ENCODE data around the gene SMARCA1. TPM values are rescaled to one million over a fixed set of nuclear protein-coding genes. Genes with fewer than 3 reads are reported as not detected.

Gene SMARCA1
- total and polyA plus RNA-seq, 2 experiments from 2014 or later = 30.1 to 51.8 TPM

DNA sequence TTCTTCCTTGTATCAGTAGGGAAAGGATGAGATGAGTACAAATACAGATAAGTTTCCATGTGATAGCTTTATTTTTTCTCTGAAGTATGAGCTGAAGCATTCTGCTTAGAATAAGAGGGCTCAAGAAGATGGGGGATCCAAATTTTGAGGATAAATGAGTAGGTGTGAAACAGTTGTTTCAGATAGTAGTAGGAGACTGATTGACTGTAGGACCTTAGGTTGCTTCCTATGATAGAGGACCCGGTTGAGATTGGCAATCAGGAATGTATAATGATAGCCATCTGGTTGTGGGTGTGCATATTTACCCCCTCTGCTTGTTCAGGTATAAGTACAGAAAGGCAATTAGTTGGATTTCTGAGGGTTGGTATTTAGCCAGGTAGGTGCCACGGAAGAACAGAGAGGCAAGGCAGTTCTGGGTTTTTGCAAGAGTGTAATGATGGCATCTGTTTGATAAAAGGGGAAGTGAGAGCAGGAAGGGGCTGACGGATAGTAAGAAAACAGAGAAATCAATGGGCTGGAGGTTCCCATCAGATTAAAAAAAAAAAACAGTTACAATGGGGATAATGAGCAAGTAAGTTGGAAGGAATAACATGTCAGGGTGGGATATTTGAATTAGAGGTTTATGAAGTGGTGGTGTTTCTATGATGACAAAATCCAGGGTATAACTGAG, 30.5 kb upstream of the SMARCA1 start:
- H3K36me3 Mint-ChIP-seq (ENCODE audit: low read depth) = peaks cover 23% of the 10 kb centered on the region
- no peaks in the 10 kb centered on the region for H3F3A ChIP-seq (replicated peaks; ENCODE audit: low read depth)
- no peaks in the 10 kb centered on the region for H3K27me3 Mint-ChIP-seq (ENCODE audit: insufficient read depth, low read depth, poor library complexity)
- ATAC-seq (no peak), DNase-seq (ENCODE audit: low spot score) (no peak)
- H3K9me2 ChIP-seq (ENCODE audit: insufficient read depth) = no peaks in the 10 kb centered on the region
- H2AFZ ChIP-seq = no peak overlapping the region
- H3K4me3 Mint-ChIP-seq = no peak overlapping the region
- no peaks in the 10 kb centered on the region for H4K20me1 ChIP-seq (replicated peaks; ENCODE audit: insufficient read depth)
- H3K4me1 Mint-ChIP-seq = no peaks in the 10 kb centered on the region
- no peak overlapping the region for H3K27ac Mint-ChIP-seq
- H3K79me2 ChIP-seq (replicated peaks; ENCODE audit: insufficient read depth) = no peaks in the 10 kb centered on the region
- no peaks in the 10 kb centered on the region; the same call in 1 of the 2 replicates for H3K36me3 ChIP-seq (ENCODE audit: insufficient read depth)
- no peaks in the 10 kb centered on the region for H3K4me1 ChIP-seq (ENCODE audit: insufficient read depth)
- H3K27ac ChIP-seq (ENCODE audit: low read depth) = no peak overlapping the region
- H3K9me3 Mint-ChIP-seq = no peaks in the 10 kb centered on the region
- no peak overlapping the region for H3K4me3 ChIP-seq
- H3K4me2 ChIP-seq = no peak overlapping the region
- TF ChIP-seq, protein P1, sequence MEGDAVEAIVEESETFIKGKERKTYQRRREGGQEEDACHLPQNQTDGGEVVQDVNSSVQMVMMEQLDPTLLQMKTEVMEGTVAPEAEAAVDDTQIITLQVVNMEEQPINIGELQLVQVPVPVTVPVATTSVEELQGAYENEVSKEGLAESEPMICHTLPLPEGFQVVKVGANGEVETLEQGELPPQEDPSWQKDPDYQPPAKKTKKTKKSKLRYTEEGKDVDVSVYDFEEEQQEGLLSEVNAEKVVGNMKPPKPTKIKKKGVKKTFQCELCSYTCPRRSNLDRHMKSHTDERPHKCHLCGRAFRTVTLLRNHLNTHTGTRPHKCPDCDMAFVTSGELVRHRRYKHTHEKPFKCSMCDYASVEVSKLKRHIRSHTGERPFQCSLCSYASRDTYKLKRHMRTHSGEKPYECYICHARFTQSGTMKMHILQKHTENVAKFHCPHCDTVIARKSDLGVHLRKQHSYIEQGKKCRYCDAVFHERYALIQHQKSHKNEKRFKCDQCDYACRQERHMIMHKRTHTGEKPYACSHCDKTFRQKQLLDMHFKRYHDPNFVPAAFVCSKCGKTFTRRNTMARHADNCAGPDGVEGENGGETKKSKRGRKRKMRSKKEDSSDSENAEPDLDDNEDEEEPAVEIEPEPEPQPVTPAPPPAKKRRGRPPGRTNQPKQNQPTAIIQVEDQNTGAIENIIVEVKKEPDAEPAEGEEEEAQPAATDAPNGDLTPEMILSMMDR (conservative IDR thresholded peaks at IDR 0.05; ENCODE audit: low read depth in 2 of 2) = no peak
- TF ChIP-seq, protein P2, sequence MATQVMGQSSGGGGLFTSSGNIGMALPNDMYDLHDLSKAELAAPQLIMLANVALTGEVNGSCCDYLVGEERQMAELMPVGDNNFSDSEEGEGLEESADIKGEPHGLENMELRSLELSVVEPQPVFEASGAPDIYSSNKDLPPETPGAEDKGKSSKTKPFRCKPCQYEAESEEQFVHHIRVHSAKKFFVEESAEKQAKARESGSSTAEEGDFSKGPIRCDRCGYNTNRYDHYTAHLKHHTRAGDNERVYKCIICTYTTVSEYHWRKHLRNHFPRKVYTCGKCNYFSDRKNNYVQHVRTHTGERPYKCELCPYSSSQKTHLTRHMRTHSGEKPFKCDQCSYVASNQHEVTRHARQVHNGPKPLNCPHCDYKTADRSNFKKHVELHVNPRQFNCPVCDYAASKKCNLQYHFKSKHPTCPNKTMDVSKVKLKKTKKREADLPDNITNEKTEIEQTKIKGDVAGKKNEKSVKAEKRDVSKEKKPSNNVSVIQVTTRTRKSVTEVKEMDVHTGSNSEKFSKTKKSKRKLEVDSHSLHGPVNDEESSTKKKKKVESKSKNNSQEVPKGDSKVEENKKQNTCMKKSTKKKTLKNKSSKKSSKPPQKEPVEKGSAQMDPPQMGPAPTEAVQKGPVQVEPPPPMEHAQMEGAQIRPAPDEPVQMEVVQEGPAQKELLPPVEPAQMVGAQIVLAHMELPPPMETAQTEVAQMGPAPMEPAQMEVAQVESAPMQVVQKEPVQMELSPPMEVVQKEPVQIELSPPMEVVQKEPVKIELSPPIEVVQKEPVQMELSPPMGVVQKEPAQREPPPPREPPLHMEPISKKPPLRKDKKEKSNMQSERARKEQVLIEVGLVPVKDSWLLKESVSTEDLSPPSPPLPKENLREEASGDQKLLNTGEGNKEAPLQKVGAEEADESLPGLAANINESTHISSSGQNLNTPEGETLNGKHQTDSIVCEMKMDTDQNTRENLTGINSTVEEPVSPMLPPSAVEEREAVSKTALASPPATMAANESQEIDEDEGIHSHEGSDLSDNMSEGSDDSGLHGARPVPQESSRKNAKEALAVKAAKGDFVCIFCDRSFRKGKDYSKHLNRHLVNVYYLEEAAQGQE (IDR thresholded peaks at IDR 0.05; ENCODE audit: unreplicated experiment) = no peak
- TF ChIP-seq, protein P3, sequence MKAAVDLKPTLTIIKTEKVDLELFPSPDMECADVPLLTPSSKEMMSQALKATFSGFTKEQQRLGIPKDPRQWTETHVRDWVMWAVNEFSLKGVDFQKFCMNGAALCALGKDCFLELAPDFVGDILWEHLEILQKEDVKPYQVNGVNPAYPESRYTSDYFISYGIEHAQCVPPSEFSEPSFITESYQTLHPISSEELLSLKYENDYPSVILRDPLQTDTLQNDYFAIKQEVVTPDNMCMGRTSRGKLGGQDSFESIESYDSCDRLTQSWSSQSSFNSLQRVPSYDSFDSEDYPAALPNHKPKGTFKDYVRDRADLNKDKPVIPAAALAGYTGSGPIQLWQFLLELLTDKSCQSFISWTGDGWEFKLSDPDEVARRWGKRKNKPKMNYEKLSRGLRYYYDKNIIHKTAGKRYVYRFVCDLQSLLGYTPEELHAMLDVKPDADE (IDR thresholded peaks at IDR 0.05) = no peak
- TF ChIP-seq, protein P4, sequence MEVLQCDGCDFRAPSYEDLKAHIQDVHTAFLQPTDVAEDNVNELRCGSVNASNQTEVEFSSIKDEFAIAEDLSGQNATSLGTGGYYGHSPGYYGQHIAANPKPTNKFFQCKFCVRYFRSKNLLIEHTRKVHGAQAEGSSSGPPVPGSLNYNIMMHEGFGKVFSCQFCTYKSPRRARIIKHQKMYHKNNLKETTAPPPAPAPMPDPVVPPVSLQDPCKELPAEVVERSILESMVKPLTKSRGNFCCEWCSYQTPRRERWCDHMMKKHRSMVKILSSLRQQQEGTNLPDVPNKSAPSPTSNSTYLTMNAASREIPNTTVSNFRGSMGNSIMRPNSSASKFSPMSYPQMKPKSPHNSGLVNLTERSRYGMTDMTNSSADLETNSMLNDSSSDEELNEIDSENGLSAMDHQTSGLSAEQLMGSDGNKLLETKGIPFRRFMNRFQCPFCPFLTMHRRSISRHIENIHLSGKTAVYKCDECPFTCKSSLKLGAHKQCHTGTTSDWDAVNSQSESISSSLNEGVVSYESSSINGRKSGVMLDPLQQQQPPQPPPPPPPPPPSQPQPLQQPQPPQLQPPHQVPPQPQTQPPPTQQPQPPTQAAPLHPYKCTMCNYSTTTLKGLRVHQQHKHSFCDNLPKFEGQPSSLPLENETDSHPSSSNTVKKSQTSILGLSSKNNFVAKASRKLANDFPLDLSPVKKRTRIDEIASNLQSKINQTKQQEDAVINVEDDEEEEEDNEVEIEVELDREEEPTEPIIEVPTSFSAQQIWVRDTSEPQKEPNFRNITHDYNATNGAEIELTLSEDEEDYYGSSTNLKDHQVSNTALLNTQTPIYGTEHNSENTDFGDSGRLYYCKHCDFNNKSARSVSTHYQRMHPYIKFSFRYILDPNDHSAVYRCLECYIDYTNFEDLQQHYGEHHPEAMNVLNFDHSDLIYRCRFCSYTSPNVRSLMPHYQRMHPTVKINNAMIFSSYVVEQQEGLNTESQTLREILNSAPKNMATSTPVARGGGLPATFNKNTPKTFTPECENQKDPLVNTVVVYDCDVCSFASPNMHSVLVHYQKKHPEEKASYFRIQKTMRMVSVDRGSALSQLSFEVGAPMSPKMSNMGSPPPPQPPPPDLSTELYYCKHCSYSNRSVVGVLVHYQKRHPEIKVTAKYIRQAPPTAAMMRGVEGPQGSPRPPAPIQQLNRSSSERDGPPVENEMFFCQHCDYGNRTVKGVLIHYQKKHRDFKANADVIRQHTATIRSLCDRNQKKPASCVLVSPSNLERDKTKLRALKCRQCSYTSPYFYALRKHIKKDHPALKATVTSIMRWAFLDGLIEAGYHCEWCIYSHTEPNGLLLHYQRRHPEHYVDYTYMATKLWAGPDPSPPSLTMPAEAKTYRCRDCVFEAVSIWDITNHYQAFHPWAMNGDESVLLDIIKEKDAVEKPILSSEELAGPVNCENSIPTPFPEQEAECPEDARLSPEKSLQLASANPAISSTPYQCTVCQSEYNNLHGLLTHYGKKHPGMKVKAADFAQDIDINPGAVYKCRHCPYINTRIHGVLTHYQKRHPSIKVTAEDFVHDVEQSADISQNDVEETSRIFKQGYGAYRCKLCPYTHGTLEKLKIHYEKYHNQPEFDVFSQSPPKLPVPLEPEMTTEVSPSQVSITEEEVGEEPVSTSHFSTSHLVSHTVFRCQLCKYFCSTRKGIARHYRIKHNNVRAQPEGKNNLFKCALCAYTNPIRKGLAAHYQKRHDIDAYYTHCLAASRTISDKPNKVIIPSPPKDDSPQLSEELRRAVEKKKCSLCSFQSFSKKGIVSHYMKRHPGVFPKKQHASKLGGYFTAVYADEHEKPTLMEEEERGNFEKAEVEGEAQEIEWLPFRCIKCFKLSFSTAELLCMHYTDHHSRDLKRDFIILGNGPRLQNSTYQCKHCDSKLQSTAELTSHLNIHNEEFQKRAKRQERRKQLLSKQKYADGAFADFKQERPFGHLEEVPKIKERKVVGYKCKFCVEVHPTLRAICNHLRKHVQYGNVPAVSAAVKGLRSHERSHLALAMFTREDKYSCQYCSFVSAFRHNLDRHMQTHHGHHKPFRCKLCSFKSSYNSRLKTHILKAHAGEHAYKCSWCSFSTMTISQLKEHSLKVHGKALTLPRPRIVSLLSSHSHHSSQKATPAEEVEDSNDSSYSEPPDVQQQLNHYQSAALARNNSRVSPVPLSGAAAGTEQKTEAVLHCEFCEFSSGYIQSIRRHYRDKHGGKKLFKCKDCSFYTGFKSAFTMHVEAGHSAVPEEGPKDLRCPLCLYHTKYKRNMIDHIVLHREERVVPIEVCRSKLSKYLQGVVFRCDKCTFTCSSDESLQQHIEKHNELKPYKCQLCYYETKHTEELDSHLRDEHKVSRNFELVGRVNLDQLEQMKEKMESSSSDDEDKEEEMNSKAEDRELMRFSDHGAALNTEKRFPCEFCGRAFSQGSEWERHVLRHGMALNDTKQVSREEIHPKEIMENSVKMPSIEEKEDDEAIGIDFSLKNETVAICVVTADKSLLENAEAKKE (CRISPR knock-in tag; IDR thresholded peaks at IDR 0.05) = no peak
- no peak for TF ChIP-seq EZH2 (IDR thresholded peaks at IDR 0.05; ENCODE audit: low read depth, unreplicated experiment)
- TF ChIP-seq ZNF331 (CRISPR knock-in tag; IDR thresholded peaks at IDR 0.05; ENCODE audit: low read depth) = no peak
- no peak for TF ChIP-seq POLR2AphosphoS5 (IDR thresholded peaks at IDR 0.05; ENCODE audit: low read depth)
- no peak for TF ChIP-seq STAT1 (IDR thresholded peaks at IDR 0.05; ENCODE audit: unreplicated experiment)
- no peaks in the 10 kb centered on the region for H3K27me3 ChIP-seq (ENCODE audit: insufficient read depth)
